SK-N-SH (cell line): ENCODE data around the gene MBD3L5. TPM values are rescaled to one million over a fixed set of nuclear protein-coding genes. Genes with fewer than 3 reads are reported as not detected.
"Not testable (repeated sequence)": the region's sequence is repeated elsewhere in the genome, so short reads cannot be mapped to it uniquely, and the experiment has no call there.

ENCODE experiments used
- CTCF ChIA-PET: fragments of 300-600, 350-600 bp; formaldehyde crosslinking; extraction: SDS; loops from one replicate; lab custom pipeline; 2021; lab: Yijun Ruan, JAX
- POLR2A ChIA-PET: fragments of 350-600 bp; sonication (Branson Sonifier 250); formaldehyde crosslinking; extraction: SDS; loops from one replicate; lab custom pipeline; 2020; ENCODE audit warnings: antibody characterized with exemption, inconsistent platforms; lab: Yijun Ruan, JAX
- DNase-seq: peaks from one replicate; pipeline ENCODE4 v3.0.0; 2012
- H2AFZ ChIP-seq: fragments of 200-600 bp; sonication (generic); 2 replicates; pipeline ENCODE4 v1.8.1; 2016; ENCODE audit warnings: antibody characterized with exemption, mild to moderate bottlenecking, low read depth
- H3F3A ChIP-seq: fragments of 200-600 bp; sonication (generic); replicated peaks from 2 replicates; pipeline ENCODE3; 2016; ENCODE audit warnings: antibody characterized with exemption, mild to moderate bottlenecking; ENCODE audit not compliant: insufficient read depth
- H3K27ac ChIP-seq, 2 experiments: fragments of 200-500 bp in 1 of 2; fragments of 200-600 bp in 1 of 2; sonication (Bioruptor generic) in 1 of 2; sonication (generic), shearing (Covaris generic) in 1 of 2; 2 replicates each; pipeline versions ENCODE4 v1.5.1 to v1.6.1; 2014 to 2016; ENCODE audit warnings: low read depth in 2 of 2, inconsistent platforms in 1 of 2, low read length in 1 of 2, mild to moderate bottlenecking in 1 of 2, mixed read lengths in 1 of 2
- H3K27me3 ChIP-seq: fragments of 200-600 bp; sonication (generic), shearing (Covaris generic); 2 replicates; pipeline ENCODE4 v1.6.1; 2016; ENCODE audit warnings: mixed run types; ENCODE audit not compliant: insufficient read depth
- H3K36me3 ChIP-seq, 2 experiments: fragments of 200-500 bp in 1 of 2; fragments of 200-600 bp in 1 of 2; sonication (Bioruptor generic) in 1 of 2; sonication (generic) in 1 of 2; replicated peaks in 1 of 2; 2 replicates each; pipeline versions ENCODE3 to v1.5.1; 2014 to 2016; ENCODE audit warnings: low read length in 1 of 2, mild to moderate bottlenecking in 1 of 2; ENCODE audit not compliant: insufficient read depth in 2 of 2, control insufficient read depth in 1 of 2
- H3K4me1 ChIP-seq, 2 experiments: fragments of 200-500 bp in 1 of 2; fragments of 200-600 bp in 1 of 2; sonication (Bioruptor generic) in 1 of 2; sonication (generic), shearing (Covaris generic) in 1 of 2; 2 replicates each; pipeline versions ENCODE4 v1.5.1 to v1.6.1; 2014 to 2016; ENCODE audit warnings: low read depth in 1 of 2, low read length in 1 of 2, mixed run types in 1 of 2; ENCODE audit not compliant: insufficient read depth in 2 of 2, control insufficient read depth in 1 of 2
- H3K4me2 ChIP-seq: fragments of 200-600 bp; sonication (generic), shearing (Covaris generic); 2 replicates; pipeline ENCODE4 v1.6.1; 2017; ENCODE audit warnings: mixed run types
- H3K4me3 ChIP-seq, 2 experiments: fragments of 200-500 bp in 1 of 2; fragments of 200-600 bp in 1 of 2; sonication (Bioruptor generic) in 1 of 2; sonication (generic), shearing (Covaris generic) in 1 of 2; 2 replicates each; pipeline versions ENCODE4 v1.5.1 to v1.8.1; 2014 to 2016; ENCODE audit warnings: low read depth in 2 of 2, inconsistent platforms in 1 of 2, low read length in 1 of 2, mild to moderate bottlenecking in 1 of 2, mixed read lengths in 1 of 2, moderate library complexity in 1 of 2
- H3K79me2 ChIP-seq: fragments of 200-600 bp; sonication (generic); 2 replicates; pipeline ENCODE4 v1.8.1; 2017; ENCODE audit warnings: mild to moderate bottlenecking; ENCODE audit not compliant: insufficient read depth
- H3K9ac ChIP-seq: fragments of 200-600 bp; sonication (generic); 2 replicates; pipeline ENCODE4 v1.6.1; 2017; ENCODE audit warnings: mixed run types
- H3K9me2 ChIP-seq: fragments of 200-600 bp; sonication (generic); 2 replicates; pipeline ENCODE4 v1.6.1; 2017; ENCODE audit warnings: mixed run types
- H3K9me3 ChIP-seq: fragments of 200-600 bp; sonication (generic); 2 replicates; pipeline ENCODE4 v1.6.1; 2017; ENCODE audit warnings: mixed run types, mild to moderate bottlenecking, moderate library complexity
- H4K20me1 ChIP-seq: fragments of 200-600 bp; sonication (generic); 2 replicates; pipeline ENCODE4 v1.6.1; 2017; ENCODE audit warnings: mild to moderate bottlenecking, mixed run types; ENCODE audit not compliant: insufficient read depth
- ELF1 ChIP-seq: IDR thresholded peaks from 2 replicates; pipeline ENCODE4 v1.4.0; 2012
- EP300 ChIP-seq, 2 experiments: IDR thresholded peaks; 2 replicates each; pipeline versions ENCODE4 v1.4.0 to v1.6.1; 2012; ENCODE audit warnings: borderline replicate concordance in 1 of 2, low read depth in 1 of 2, low read length in 1 of 2
- EZH2phosphoT487 ChIP-seq: fragments of 200-600 bp; sonication (generic); IDR thresholded peaks from 2 replicates; pipeline ENCODE4 v1.6.1; 2017; ENCODE audit warnings: low read depth, mixed run types, mild to moderate bottlenecking, antibody characterized with exemption, moderate library complexity, borderline replicate concordance
- FOSL2 ChIP-seq: IDR thresholded peaks from 2 replicates; pipeline ENCODE4 v1.4.0; 2012; ENCODE audit warnings: low read depth, mild to moderate bottlenecking, moderate library complexity, borderline replicate concordance
- MEF2A ChIP-seq: IDR thresholded peaks from 2 replicates; pipeline ENCODE4 v1.4.0; 2012; ENCODE audit warnings: low read depth, borderline replicate concordance
- RFX5 ChIP-seq: IDR thresholded peaks from 2 replicates; pipeline ENCODE4 v1.6.1; 2012; ENCODE audit warnings: mild to moderate bottlenecking, improper control_type of control experiment, low read length
- RXRA ChIP-seq: IDR thresholded peaks from 2 replicates; pipeline ENCODE4 v1.4.0; 2012; ENCODE audit warnings: low read depth, mild to moderate bottlenecking, borderline replicate concordance
- YY1 ChIP-seq: IDR thresholded peaks from 2 replicates; pipeline ENCODE4 v1.4.0; 2012; ENCODE audit warnings: low read depth, mild to moderate bottlenecking
- WGBS: methylation state at CpG from one replicate; pipeline ENCODE4 v1.1.6; 2017; ENCODE audit warnings: low lambda C conversion rate; 5-methylcytosine and 5-hydroxymethylcytosine counted together
- polyA plus RNA-seq, 3 experiments: library from polyadenylated mRNA; depleted of rRNA; stranded (reverse); fragments of >200 nt; gene quantifications; 2 replicates each; pipeline ENCODE4 v1.2.3, GENCODE V29; 2012
- TF ChIP-seq, protein P1 (sequence below): IDR thresholded peaks from 2 replicates; pipeline ENCODE4 v1.4.0; 2012; ENCODE audit warnings: low read depth
- TF ChIP-seq, protein P2 (sequence below): fragments of 150-350 bp; IDR thresholded peaks from 2 replicates; pipeline ENCODE4 v1.6.1; 2016; ENCODE audit warnings: mild to moderate bottlenecking, low read depth, low read length
- TF ChIP-seq, protein P3 (sequence below): IDR thresholded peaks from 2 replicates; pipeline ENCODE4; 2012
- TF ChIP-seq, protein P4 (sequence below): IDR thresholded peaks from 2 replicates; pipeline ENCODE4 v1.4.0; 2012; ENCODE audit warnings: low read depth, borderline replicate concordance

The MBD3L5 gene
- polyA plus RNA-seq, 1 of the 3 experiments (the other 2 are of a cell fraction) = not detected

DNA sequence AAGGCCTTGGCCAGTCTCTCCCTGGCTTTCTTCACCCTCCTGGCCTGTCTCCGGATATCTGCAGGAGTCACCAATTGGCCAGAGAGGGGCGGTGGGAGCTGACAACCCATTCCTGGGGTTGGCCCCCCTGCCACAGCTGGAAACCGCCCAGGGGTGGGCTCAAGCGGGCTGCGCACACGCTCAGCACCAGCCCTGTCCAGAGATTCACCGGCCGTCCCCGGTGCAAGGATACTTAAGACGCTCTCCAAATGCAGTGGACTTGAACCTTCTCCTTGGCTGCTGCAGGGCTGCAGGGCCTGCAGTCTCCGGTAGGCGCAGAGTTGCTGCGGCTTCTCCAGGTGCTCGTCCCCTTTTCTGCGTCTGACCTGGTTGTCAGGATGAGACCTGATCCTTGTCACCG lies 26.0 kb downstream of the MBD3L5 start:
- H3K4me1 ChIP-seq, H3K27me3 ChIP-seq, H3K36me3 ChIP-seq, H3K9me3 ChIP-seq, H3K4me2 ChIP-seq, H3K9me2 ChIP-seq, H2AFZ ChIP-seq, DNase-seq, H3K4me3 ChIP-seq, H3K9ac ChIP-seq, H3F3A ChIP-seq, H3K79me2 ChIP-seq, CTCF ChIA-PET, H3K27ac ChIP-seq, POLR2A ChIA-PET, H4K20me1 ChIP-seq: not testable (repeated sequence)
- 3% methylated on average over 6 of the region's 16 CpGs for WGBS

DNA sequence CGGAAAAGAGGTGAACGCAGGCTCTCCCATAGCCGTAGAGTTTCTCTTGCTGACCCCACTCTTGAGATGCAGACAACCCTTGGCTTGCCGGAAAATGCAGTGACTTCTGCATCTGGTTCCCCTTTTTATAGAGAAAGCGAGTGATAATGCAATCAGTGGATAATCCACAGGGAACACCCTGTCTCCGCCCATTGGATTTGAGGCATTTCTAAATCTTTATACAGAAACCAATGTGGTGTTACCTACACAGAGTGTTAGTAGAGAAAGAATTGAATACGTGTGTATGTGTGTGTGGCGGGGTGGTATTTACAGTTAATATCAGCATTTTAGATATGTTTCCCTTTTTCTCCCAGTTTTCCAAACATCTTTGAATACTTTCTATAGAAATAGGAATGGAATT lies 28.2 kb downstream of the MBD3L5 start, which contains the start of gene MBD3L3:
MBD3L3 (minus strand) TSS at position 101 of the 400 bp plus-strand sequence; CDS start at position 30, 71 bp downstream.
- H3K4me3 ChIP-seq, CTCF ChIA-PET, H3K36me3 ChIP-seq, H2AFZ ChIP-seq, DNase-seq, H3K4me2 ChIP-seq, POLR2A ChIA-PET, H4K20me1 ChIP-seq, H3K9ac ChIP-seq, H3K27ac ChIP-seq, H3K79me2 ChIP-seq, H3K9me3 ChIP-seq, H3K9me2 ChIP-seq, H3F3A ChIP-seq, H3K27me3 ChIP-seq, H3K4me1 ChIP-seq: not testable (repeated sequence)
- WGBS = no CpG with 5 or more reads among the region's 8 CpGs

DNA sequence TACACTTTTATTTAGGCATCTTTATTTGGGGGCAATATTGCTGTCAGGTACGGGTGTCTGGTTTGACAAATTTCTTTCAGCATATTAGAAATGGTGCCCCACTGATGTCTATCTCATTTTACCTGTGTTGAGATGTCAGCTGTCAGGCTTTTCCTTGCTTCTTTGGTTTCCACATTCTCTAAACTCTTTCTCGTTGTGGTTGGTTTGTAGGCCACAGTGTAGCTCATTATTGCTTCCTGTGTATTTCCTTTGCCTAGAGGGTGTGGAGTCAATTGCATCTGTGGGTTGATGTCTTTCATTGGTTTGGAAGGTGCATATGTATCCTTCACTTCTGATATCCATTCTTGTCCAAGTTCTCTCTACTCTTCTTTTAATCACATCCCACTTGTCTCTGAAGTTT lies 29.6 kb downstream of the MBD3L5 start:
- H3K9ac ChIP-seq, H3K9me3 ChIP-seq, H3K9me2 ChIP-seq, H3F3A ChIP-seq, CTCF ChIA-PET, POLR2A ChIA-PET, H3K36me3 ChIP-seq, H3K4me1 ChIP-seq, H3K27ac ChIP-seq, H3K79me2 ChIP-seq, DNase-seq, H3K27me3 ChIP-seq, H3K4me2 ChIP-seq, H3K4me3 ChIP-seq, H2AFZ ChIP-seq, H4K20me1 ChIP-seq: not testable (repeated sequence)
- 3% methylated on average over 2 of the region's 2 CpGs for WGBS

DNA sequence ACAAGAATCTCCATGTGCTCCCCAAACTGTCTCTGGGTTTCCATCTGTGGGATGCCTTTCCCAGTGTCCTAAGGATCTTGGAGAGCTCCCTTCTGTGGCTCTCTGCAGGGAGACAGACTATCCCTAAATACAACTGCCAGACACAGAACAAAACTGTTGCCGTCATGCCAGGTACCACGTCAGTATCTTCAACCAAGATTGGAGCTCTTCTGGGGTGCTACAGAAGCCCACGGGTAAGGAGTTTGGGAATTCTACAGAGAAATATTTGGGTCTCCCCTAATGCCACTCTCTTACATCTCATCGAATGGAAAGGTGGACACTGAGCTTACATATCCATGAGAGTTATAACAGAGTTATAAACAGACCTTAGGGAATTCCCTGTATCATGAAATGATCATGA lies 33.0 kb downstream of the MBD3L5 start:
- DNase-seq = no peak
- peaks cover 10% of the 10 kb centered on the region for H3F3A ChIP-seq
- POLR2A ChIA-PET = no interaction called here
- 8% methylated on average over 4 of the region's 4 CpGs for WGBS
- no peak overlapping the region for H3K27ac ChIP-seq
- no peaks in the 10 kb centered on the region for H3K9me3 ChIP-seq
- H2AFZ ChIP-seq = no peak overlapping the region
- H3K4me2 ChIP-seq = no peak overlapping the region
- peaks cover 4% of the 10 kb centered on the region; the same call in 1 of the 2 replicates for H3K27me3 ChIP-seq
- CTCF ChIA-PET = no interaction called here
- H4K20me1 ChIP-seq = no peaks in the 10 kb centered on the region
- H3K36me3 ChIP-seq = no peaks in the 10 kb centered on the region
- no peaks in the 10 kb centered on the region for H3K4me1 ChIP-seq
- no peaks in the 10 kb centered on the region for H3K79me2 ChIP-seq
- H3K9me2 ChIP-seq = no peaks in the 10 kb centered on the region
- no peak overlapping the region for H3K9ac ChIP-seq
- no peak overlapping the region for H3K4me3 ChIP-seq
- TF ChIP-seq MEF2A (no peak), EZH2phosphoT487 (no peak), EP300 (IDR thresholded peaks at IDR 0.05; ENCODE audit: borderline replicate concordance in 1 of 2, low read depth in 1 of 2, low read length in 1 of 2) (no peak), RFX5 (no peak), RXRA (no peak), FOSL2 (no peak), ELF1 (no peak), YY1 (no peak)
- TF ChIP-seq, protein P1, sequence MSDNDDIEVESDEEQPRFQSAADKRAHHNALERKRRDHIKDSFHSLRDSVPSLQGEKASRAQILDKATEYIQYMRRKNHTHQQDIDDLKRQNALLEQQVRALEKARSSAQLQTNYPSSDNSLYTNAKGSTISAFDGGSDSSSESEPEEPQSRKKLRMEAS = no peak
- TF ChIP-seq, protein P2, sequence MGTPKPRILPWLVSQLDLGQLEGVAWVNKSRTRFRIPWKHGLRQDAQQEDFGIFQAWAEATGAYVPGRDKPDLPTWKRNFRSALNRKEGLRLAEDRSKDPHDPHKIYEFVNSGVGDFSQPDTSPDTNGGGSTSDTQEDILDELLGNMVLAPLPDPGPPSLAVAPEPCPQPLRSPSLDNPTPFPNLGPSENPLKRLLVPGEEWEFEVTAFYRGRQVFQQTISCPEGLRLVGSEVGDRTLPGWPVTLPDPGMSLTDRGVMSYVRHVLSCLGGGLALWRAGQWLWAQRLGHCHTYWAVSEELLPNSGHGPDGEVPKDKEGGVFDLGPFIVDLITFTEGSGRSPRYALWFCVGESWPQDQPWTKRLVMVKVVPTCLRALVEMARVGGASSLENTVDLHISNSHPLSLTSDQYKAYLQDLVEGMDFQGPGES = no peak
- TF ChIP-seq, protein P3, sequence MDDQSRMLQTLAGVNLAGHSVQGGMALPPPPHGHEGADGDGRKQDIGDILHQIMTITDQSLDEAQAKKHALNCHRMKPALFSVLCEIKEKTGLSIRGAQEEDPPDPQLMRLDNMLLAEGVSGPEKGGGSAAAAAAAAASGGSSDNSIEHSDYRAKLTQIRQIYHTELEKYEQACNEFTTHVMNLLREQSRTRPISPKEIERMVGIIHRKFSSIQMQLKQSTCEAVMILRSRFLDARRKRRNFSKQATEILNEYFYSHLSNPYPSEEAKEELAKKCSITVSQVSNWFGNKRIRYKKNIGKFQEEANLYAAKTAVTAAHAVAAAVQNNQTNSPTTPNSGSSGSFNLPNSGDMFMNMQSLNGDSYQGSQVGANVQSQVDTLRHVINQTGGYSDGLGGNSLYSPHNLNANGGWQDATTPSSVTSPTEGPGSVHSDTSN = no peak
- TF ChIP-seq, protein P4, sequence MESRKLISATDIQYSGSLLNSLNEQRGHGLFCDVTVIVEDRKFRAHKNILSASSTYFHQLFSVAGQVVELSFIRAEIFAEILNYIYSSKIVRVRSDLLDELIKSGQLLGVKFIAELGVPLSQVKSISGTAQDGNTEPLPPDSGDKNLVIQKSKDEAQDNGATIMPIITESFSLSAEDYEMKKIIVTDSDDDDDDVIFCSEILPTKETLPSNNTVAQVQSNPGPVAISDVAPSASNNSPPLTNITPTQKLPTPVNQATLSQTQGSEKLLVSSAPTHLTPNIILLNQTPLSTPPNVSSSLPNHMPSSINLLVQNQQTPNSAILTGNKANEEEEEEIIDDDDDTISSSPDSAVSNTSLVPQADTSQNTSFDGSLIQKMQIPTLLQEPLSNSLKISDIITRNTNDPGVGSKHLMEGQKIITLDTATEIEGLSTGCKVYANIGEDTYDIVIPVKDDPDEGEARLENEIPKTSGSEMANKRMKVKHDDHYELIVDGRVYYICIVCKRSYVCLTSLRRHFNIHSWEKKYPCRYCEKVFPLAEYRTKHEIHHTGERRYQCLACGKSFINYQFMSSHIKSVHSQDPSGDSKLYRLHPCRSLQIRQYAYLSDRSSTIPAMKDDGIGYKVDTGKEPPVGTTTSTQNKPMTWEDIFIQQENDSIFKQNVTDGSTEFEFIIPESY = no peak
